ENCODE measurements around the gene KIF25.

GRCh38 chr6:167985911-167986595 is 11.4 kb upstream of the KIF25 start:
- no peak for TF ChIP-seq PATZ1 (CRISPR knock-in tag; IDR thresholded peaks at IDR 0.05; ENCODE audit: borderline replicate concordance)
- TF ChIP-seq ARNTL (CRISPR knock-in tag; IDR thresholded peaks at IDR 0.05; ENCODE audit: borderline replicate concordance, low read depth), result no peak
- TF ChIP-seq SNAI2 (CRISPR knock-in tag; IDR thresholded peaks at IDR 0.05), result no peak
- TF ChIP-seq, protein P1, sequence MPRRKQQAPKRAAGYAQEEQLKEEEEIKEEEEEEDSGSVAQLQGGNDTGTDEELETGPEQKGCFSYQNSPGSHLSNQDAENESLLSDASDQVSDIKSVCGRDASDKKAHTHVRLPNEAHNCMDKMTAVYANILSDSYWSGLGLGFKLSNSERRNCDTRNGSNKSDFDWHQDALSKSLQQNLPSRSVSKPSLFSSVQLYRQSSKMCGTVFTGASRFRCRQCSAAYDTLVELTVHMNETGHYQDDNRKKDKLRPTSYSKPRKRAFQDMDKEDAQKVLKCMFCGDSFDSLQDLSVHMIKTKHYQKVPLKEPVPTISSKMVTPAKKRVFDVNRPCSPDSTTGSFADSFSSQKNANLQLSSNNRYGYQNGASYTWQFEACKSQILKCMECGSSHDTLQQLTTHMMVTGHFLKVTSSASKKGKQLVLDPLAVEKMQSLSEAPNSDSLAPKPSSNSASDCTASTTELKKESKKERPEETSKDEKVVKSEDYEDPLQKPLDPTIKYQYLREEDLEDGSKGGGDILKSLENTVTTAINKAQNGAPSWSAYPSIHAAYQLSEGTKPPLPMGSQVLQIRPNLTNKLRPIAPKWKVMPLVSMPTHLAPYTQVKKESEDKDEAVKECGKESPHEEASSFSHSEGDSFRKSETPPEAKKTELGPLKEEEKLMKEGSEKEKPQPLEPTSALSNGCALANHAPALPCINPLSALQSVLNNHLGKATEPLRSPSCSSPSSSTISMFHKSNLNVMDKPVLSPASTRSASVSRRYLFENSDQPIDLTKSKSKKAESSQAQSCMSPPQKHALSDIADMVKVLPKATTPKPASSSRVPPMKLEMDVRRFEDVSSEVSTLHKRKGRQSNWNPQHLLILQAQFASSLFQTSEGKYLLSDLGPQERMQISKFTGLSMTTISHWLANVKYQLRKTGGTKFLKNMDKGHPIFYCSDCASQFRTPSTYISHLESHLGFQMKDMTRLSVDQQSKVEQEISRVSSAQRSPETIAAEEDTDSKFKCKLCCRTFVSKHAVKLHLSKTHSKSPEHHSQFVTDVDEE (CRISPR knock-in tag; IDR thresholded peaks at IDR 0.05), result no peak
- no peak for TF ChIP-seq BACH2 (CRISPR knock-in tag; IDR thresholded peaks at IDR 0.05; ENCODE audit: borderline replicate concordance)
- TF ChIP-seq TCF4 (CRISPR knock-in tag; IDR thresholded peaks at IDR 0.05; ENCODE audit: borderline replicate concordance), result no peak
- TF ChIP-seq ZFP3 (CRISPR knock-in tag; IDR thresholded peaks at IDR 0.05), result no peak
- no peak for TF ChIP-seq CREB5 (CRISPR knock-in tag; IDR thresholded peaks at IDR 0.05; ENCODE audit: low read depth)
